Panc1 (cell line): ENCODE data around the gene SIGLEC15. TPM values are rescaled to one million over a fixed set of nuclear protein-coding genes. Genes with fewer than 3 reads are reported as not detected.

Source experiments
- ATAC-seq: fragments of 200-7000 bp; cut with Tn5 transposase; 2 replicates; pipeline ENCODE4 v1.9.1; 2020; ENCODE audit warnings: mild to moderate bottlenecking, moderate library complexity
- BruUV-seq: library from RNA; stranded (reverse); fragments of 400-500 nt; replicated peaks from 2 replicates; lab custom pipeline; 2021; lab: Mats Ljungman, UMichigan
- CTCF ChIA-PET: fragments of 300-600 bp; sonication (Branson Sonifier 250); formaldehyde crosslinking; loops from one replicate; lab custom pipeline; 2022; ENCODE audit warnings: antibody characterized with exemption; lab: Charles Lee
- POLR2A ChIA-PET: fragments of 300-600 bp; sonication (Branson Sonifier 250); formaldehyde crosslinking; loops from one replicate; lab custom pipeline; 2022; ENCODE audit warnings: antibody characterized with exemption; lab: Charles Lee
- DNase-seq: peaks from one replicate; pipeline ENCODE4 v3.0.0-alpha.2; 2010; ENCODE audit warnings: low read depth, low spot score
- H3K27ac ChIP-seq: 2 replicates; pipeline ENCODE4 v1.5.1; 2011; ENCODE audit warnings: mild to moderate bottlenecking, low read length, inconsistent platforms
- H3K27me3 ChIP-seq: fragments of 200-500 bp; sonication (Bioruptor generic); 2 replicates; pipeline ENCODE4 v1.6.0; 2014; ENCODE audit warnings: low read length, inconsistent platforms; ENCODE audit not compliant: control insufficient read depth, insufficient read depth
- H3K36me3 ChIP-seq: fragments of 200-500 bp; sonication (Bioruptor generic); 2 replicates; pipeline ENCODE4 v1.5.1; 2014; ENCODE audit warnings: inconsistent platforms, mild to moderate bottlenecking, low read length, moderate library complexity; ENCODE audit not compliant: control insufficient read depth, insufficient read depth
- H3K4me1 ChIP-seq: 2 replicates; pipeline ENCODE4 v1.5.1; 2011; ENCODE audit warnings: inconsistent platforms, mild to moderate bottlenecking, low read length, moderate library complexity; ENCODE audit not compliant: control insufficient read depth, insufficient read depth
- H3K4me3 ChIP-seq, 2 experiments: 2 replicates each; pipeline ENCODE4 v1.5.1; 2011 to 2012; ENCODE audit warnings: low read depth in 2 of 2, low read length in 2 of 2, mild to moderate bottlenecking in 2 of 2, inconsistent platforms in 1 of 2, moderate library complexity in 1 of 2
- H3K9me3 ChIP-seq: fragments of 200-500 bp; sonication (Bioruptor generic); 2 replicates; pipeline ENCODE4 v1.5.1; 2014; ENCODE audit warnings: low read depth, mild to moderate bottlenecking, inconsistent platforms, low read length, moderate library complexity; ENCODE audit not compliant: control insufficient read depth, insufficient read depth
- POLR2AphosphoS5 ChIP-seq: IDR thresholded peaks from 2 replicates; pipeline ENCODE4 v1.6.1; 2012; ENCODE audit warnings: mild to moderate bottlenecking, low read depth, low read length, moderate library complexity
- SIN3A ChIP-seq: IDR thresholded peaks from 2 replicates; pipeline ENCODE4 v1.6.1; 2012; ENCODE audit warnings: low read depth, mild to moderate bottlenecking, low read length, moderate library complexity, borderline replicate concordance; ENCODE audit not compliant: insufficient read depth
- TCF7L2 ChIP-seq: IDR thresholded peaks from 2 replicates; pipeline ENCODE4 v1.6.1; 2011; ENCODE audit warnings: mild to moderate bottlenecking, low read depth, low read length, inconsistent platforms
- in situ Hi-C: cut with HindIII; loops from 2 replicates; pipeline ENCODE4 v1.10.0; 2016; ENCODE audit warnings: low sequenced_read_pairs, low pct_unique_long_range_greater_than_20kb
- intact Hi-C: fragments of 100-400 bp; cut with micrococcal nuclease; formaldehyde crosslinking; loops from one replicate; pipeline ENCODE4 v1.10.0; 2022; ENCODE audit not compliant: unreplicated experiment
- total RNA-seq: library from RNA; stranded (reverse); gene quantifications from one replicate; pipeline ENCODE4 v1.2.1, GENCODE V29; 2021; ENCODE audit not compliant: unreplicated experiment
- TF ChIP-seq, protein P1 (sequence below), 2 experiments: IDR thresholded peaks; 2 replicates each; pipeline ENCODE4 v1.6.1; 2011 to 2012; ENCODE audit warnings: low read depth in 2 of 2, control low read depth in 1 of 2, low read length in 1 of 2, mild to moderate bottlenecking in 1 of 2, moderate library complexity in 1 of 2; ENCODE audit not compliant: insufficient read depth in 1 of 2
- TF ChIP-seq, protein P2 (sequence below): fragments of 450-650 bp; IDR thresholded peaks from 2 replicates; pipeline ENCODE4 v1.5.1; 2017; ENCODE audit warnings: mild to moderate bottlenecking

SIGLEC15 gene
- total RNA-seq, 1 experiment from 2014 or later, result 0.23 TPM

DNA sequence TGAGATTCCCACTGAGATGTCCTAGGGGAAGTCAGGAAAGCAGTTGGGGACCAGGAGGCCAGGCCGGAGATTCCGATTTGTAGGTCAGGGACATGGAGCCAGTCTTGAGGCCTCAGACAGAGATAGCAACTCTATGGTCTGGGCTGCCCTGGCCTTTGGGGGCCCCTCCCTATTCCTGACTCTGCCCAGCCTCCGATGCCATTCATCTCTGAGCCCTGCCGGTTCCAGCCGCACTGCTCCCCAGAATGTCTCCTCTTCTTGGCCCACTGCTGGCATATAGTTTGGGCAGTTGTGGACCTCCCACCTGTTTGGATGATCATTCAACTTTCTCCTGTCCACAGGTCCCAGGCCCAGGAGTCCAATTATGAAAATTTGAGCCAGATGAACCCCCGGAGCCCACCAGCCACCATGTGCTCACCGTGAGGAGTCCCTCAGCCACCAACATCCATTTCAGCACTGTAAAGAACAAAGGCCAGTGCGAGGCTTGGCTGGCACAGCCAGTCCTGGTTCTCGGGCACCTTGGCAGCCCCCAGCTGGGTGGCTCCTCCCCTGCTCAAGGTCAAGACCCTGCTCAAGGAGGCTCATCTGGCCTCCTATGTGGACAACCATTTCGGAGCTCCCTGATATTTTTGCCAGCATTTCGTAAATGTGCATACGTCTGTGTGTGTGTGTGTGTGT lies 16.4 kb downstream of the SIGLEC15 start:
- CTCF ChIA-PET, result no interaction called here
- ATAC-seq (no peak), DNase-seq (no peak)
- H3K27ac ChIP-seq, result no peak overlapping the region
- in situ Hi-C loops, result no loop called here
- H3K36me3 ChIP-seq, result no peaks in the 10 kb centered on the region
- H3K4me3 ChIP-seq, result no peak overlapping the region
- POLR2A ChIA-PET, result no interaction called here
- TF ChIP-seq POLR2AphosphoS5 (no peak), SIN3A (no peak), TCF7L2 (no peak)
- TF ChIP-seq, protein P1, sequence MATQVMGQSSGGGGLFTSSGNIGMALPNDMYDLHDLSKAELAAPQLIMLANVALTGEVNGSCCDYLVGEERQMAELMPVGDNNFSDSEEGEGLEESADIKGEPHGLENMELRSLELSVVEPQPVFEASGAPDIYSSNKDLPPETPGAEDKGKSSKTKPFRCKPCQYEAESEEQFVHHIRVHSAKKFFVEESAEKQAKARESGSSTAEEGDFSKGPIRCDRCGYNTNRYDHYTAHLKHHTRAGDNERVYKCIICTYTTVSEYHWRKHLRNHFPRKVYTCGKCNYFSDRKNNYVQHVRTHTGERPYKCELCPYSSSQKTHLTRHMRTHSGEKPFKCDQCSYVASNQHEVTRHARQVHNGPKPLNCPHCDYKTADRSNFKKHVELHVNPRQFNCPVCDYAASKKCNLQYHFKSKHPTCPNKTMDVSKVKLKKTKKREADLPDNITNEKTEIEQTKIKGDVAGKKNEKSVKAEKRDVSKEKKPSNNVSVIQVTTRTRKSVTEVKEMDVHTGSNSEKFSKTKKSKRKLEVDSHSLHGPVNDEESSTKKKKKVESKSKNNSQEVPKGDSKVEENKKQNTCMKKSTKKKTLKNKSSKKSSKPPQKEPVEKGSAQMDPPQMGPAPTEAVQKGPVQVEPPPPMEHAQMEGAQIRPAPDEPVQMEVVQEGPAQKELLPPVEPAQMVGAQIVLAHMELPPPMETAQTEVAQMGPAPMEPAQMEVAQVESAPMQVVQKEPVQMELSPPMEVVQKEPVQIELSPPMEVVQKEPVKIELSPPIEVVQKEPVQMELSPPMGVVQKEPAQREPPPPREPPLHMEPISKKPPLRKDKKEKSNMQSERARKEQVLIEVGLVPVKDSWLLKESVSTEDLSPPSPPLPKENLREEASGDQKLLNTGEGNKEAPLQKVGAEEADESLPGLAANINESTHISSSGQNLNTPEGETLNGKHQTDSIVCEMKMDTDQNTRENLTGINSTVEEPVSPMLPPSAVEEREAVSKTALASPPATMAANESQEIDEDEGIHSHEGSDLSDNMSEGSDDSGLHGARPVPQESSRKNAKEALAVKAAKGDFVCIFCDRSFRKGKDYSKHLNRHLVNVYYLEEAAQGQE (IDR thresholded peaks at IDR 0.05; ENCODE audit: insufficient read depth in 1 of 2, low read depth in 2 of 2, low read length in 1 of 2), result no peak
- TF ChIP-seq, protein P2, sequence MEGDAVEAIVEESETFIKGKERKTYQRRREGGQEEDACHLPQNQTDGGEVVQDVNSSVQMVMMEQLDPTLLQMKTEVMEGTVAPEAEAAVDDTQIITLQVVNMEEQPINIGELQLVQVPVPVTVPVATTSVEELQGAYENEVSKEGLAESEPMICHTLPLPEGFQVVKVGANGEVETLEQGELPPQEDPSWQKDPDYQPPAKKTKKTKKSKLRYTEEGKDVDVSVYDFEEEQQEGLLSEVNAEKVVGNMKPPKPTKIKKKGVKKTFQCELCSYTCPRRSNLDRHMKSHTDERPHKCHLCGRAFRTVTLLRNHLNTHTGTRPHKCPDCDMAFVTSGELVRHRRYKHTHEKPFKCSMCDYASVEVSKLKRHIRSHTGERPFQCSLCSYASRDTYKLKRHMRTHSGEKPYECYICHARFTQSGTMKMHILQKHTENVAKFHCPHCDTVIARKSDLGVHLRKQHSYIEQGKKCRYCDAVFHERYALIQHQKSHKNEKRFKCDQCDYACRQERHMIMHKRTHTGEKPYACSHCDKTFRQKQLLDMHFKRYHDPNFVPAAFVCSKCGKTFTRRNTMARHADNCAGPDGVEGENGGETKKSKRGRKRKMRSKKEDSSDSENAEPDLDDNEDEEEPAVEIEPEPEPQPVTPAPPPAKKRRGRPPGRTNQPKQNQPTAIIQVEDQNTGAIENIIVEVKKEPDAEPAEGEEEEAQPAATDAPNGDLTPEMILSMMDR, result no peak
- H3K4me1 ChIP-seq, result peaks cover 3% of the 10 kb centered on the region; the same call in 1 of the 2 replicates
- H3K9me3 ChIP-seq, result no peaks in the 10 kb centered on the region
- intact Hi-C loops, result no loop called here
- H3K27me3 ChIP-seq, result no peaks in the 10 kb centered on the region
- BruUV-seq, result no TSS peak

DNA sequence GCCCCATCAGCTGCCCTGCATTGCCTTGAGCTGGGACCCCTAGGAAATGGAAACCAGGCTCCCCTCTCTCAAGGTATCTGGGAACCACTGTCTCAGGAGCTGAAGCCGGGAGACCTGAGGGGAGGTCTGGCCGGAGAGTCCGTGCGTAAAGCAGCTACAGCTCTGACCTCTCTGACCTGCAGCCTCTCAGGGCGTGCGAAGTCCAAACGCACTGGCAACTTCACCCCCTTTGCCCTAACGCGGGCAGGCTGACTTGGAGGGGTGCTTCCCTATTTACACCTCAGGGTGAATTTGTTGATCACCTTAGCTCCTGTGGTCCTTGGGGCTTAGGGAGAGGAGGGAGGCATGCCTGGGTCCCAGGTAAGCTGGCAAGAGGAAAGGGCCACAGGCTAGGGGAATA lies 17.5 kb downstream of the SIGLEC15 start:
- no TSS peak for BruUV-seq
- CTCF ChIA-PET, result no interaction called here
- TF ChIP-seq, protein P2, result no peak
- TF ChIP-seq POLR2AphosphoS5 (no peak), TCF7L2 (no peak), SIN3A (no peak)
- TF ChIP-seq, protein P1 (IDR thresholded peaks at IDR 0.05; ENCODE audit: insufficient read depth in 1 of 2, low read depth in 2 of 2, low read length in 1 of 2), result no peak
- H3K27me3 ChIP-seq, result no peaks in the 10 kb centered on the region
- POLR2A ChIA-PET, result no interaction called here
- H3K4me3 ChIP-seq, result no peak overlapping the region
- ATAC-seq (no peak), DNase-seq (no peak)
- in situ Hi-C loops, result no loop called here
- peaks cover 3% of the 10 kb centered on the region; the same call in 1 of the 2 replicates for H3K4me1 ChIP-seq
- H3K36me3 ChIP-seq, result no peaks in the 10 kb centered on the region
- H3K27ac ChIP-seq, result no peak overlapping the region
- intact Hi-C loops, result no loop called here
- H3K9me3 ChIP-seq, result no peaks in the 10 kb centered on the region
